WTC11 (cell line): ENCODE data around the gene INPPL1. TPM values are rescaled to one million over a fixed set of nuclear protein-coding genes. Genes with fewer than 3 reads are reported as not detected.

ENCODE experiments used
- ATAC-seq: fragments of 200-7000 bp; cut with Tn5 transposase; 2 replicates; pipeline ENCODE4 v1.10.0; 2021; ENCODE audit warnings: mild to moderate bottlenecking, moderate library complexity
- CTCF ChIA-PET: fragments of 300-600 bp; sonication (Branson Sonifier 250); formaldehyde crosslinking; loops from one replicate; lab custom pipeline; 2021; ENCODE audit warnings: antibody characterized with exemption; lab: Charles Lee
- POLR2A ChIA-PET: fragments of 350-600 bp; sonication (Branson Sonifier 250); formaldehyde crosslinking; loops from one replicate; lab custom pipeline; 2021; ENCODE audit warnings: antibody characterized with exemption; lab: Charles Lee
- DNase-seq: peaks from one replicate; pipeline ENCODE4 v3.0.0; 2021; ENCODE audit warnings: low spot score
- H3K27ac Mint-ChIP-seq: 2 replicates; pipeline ENCODE4 v1.8.0; 2021; ENCODE audit warnings: mixed read lengths
- H3K27me3 Mint-ChIP-seq: 2 replicates; pipeline ENCODE4 v1.8.0; 2021; ENCODE audit warnings: low read depth, mild to moderate bottlenecking, moderate library complexity, mixed read lengths
- H3K36me3 Mint-ChIP-seq: 2 replicates; pipeline ENCODE4 v1.8.0; 2021; ENCODE audit warnings: mixed read lengths
- H3K4me1 Mint-ChIP-seq: 2 replicates; pipeline ENCODE4 v1.8.0; 2022; ENCODE audit warnings: mixed read lengths
- H3K4me3 Mint-ChIP-seq: 2 replicates; pipeline ENCODE4 v1.8.0; 2021; ENCODE audit warnings: mild to moderate bottlenecking, moderate library complexity, mixed read lengths
- H3K9me3 Mint-ChIP-seq: 2 replicates; pipeline ENCODE4 v1.8.0; 2021; ENCODE audit warnings: mixed read lengths
- CBFB ChIP-seq: sonication (generic); formaldehyde crosslinking; IDR thresholded peaks from 2 replicates; pipeline ENCODE4 v1.8.1; 2022; ENCODE audit warnings: mild to moderate bottlenecking, low read depth, missing genetic modification reagents
- CREB1 ChIP-seq: sonication (generic); formaldehyde crosslinking; IDR thresholded peaks from 2 replicates; pipeline ENCODE4 v1.8.0; 2023; ENCODE audit warnings: mild to moderate bottlenecking, missing genetic modification reagents
- ETV6 ChIP-seq: sonication (generic); formaldehyde crosslinking; IDR thresholded peaks from 2 replicates; pipeline ENCODE4 v1.8.1; 2022; ENCODE audit warnings: mild to moderate bottlenecking, missing genetic modification reagents
- FOXJ3 ChIP-seq: sonication (generic); formaldehyde crosslinking; IDR thresholded peaks from 2 replicates; pipeline ENCODE4 v1.9.0; 2021; ENCODE audit warnings: missing genetic modification reagents, mild to moderate bottlenecking, borderline replicate concordance
- GRHL2 ChIP-seq: fragments of 250-450 bp; sonication (Bioruptor Pico); IDR thresholded peaks from 2 replicates; pipeline ENCODE4 v1.8.0; 2022; ENCODE audit warnings: mild to moderate bottlenecking, moderate library complexity; ENCODE audit not compliant: insufficient replicate concordance, severe bottlenecking
- NR1H2 ChIP-seq: sonication (generic); formaldehyde crosslinking; IDR thresholded peaks from 2 replicates; pipeline ENCODE4 v1.9.0; 2021; ENCODE audit warnings: mild to moderate bottlenecking, moderate library complexity, missing genetic modification reagents
- OVOL2 ChIP-seq: fragments of 250-450 bp; sonication (Bioruptor Pico); IDR thresholded peaks from 2 replicates; pipeline ENCODE4 v1.9.0; 2021; ENCODE audit warnings: mild to moderate bottlenecking, borderline replicate concordance
- SMAD3 ChIP-seq: sonication (generic); formaldehyde crosslinking; IDR thresholded peaks from 2 replicates; pipeline ENCODE4 v1.8.0; 2022; ENCODE audit warnings: missing genetic modification reagents, mild to moderate bottlenecking, borderline replicate concordance
- SMAD4 ChIP-seq: sonication (generic); formaldehyde crosslinking; IDR thresholded peaks from 2 replicates; pipeline ENCODE4 v1.8.0; 2022; ENCODE audit warnings: mild to moderate bottlenecking, missing genetic modification reagents
- TP53 ChIP-seq: sonication (generic); formaldehyde crosslinking; IDR thresholded peaks from 2 replicates; pipeline ENCODE4 v1.8.1; 2023; ENCODE audit warnings: mild to moderate bottlenecking, missing genetic modification reagents
- total RNA-seq: library from RNA; stranded (reverse); gene quantifications from 3 replicates; pipeline ENCODE4 v1.2.3, GENCODE V29; 2021
- TF ChIP-seq, protein P1 (sequence below): sonication (generic); formaldehyde crosslinking; IDR thresholded peaks from 2 replicates; pipeline ENCODE4 v1.8.1; 2022; ENCODE audit warnings: mild to moderate bottlenecking, moderate library complexity, missing genetic modification reagents
- TF ChIP-seq, protein P2 (sequence below): sonication (generic); formaldehyde crosslinking; IDR thresholded peaks from 2 replicates; pipeline ENCODE4 v1.8.1; 2022; ENCODE audit warnings: low read depth, missing genetic modification reagents, borderline replicate concordance
- TF ChIP-seq, protein P3 (sequence below): sonication (generic); formaldehyde crosslinking; IDR thresholded peaks from 2 replicates; pipeline ENCODE4 v1.8.0; 2023; ENCODE audit warnings: missing genetic modification reagents, mild to moderate bottlenecking, borderline replicate concordance
- TF ChIP-seq, protein P4 (sequence below): sonication (generic); formaldehyde crosslinking; IDR thresholded peaks from 2 replicates; pipeline ENCODE4 v1.8.1; 2023; ENCODE audit warnings: mild to moderate bottlenecking, missing genetic modification reagents
- TF ChIP-seq, protein P5 (sequence below): sonication (generic); formaldehyde crosslinking; IDR thresholded peaks from 2 replicates; pipeline ENCODE4 v1.8.0; 2023; ENCODE audit warnings: mild to moderate bottlenecking, missing genetic modification reagents
- TF ChIP-seq, protein P6 (sequence below): fragments of 250-450 bp; sonication (Bioruptor Pico); IDR thresholded peaks from 2 replicates; pipeline ENCODE4 v2.1.2; 2022; ENCODE audit warnings: mild to moderate bottlenecking, moderate library complexity
- TF ChIP-seq, protein P7 (sequence below): sonication (generic); formaldehyde crosslinking; IDR thresholded peaks from 2 replicates; pipeline ENCODE4 v1.8.1; 2022; ENCODE audit warnings: mild to moderate bottlenecking, missing genetic modification reagents, moderate library complexity, borderline replicate concordance

The INPPL1 gene
- total RNA-seq, 1 experiment from 2014 or later: 136 TPM

DNA sequence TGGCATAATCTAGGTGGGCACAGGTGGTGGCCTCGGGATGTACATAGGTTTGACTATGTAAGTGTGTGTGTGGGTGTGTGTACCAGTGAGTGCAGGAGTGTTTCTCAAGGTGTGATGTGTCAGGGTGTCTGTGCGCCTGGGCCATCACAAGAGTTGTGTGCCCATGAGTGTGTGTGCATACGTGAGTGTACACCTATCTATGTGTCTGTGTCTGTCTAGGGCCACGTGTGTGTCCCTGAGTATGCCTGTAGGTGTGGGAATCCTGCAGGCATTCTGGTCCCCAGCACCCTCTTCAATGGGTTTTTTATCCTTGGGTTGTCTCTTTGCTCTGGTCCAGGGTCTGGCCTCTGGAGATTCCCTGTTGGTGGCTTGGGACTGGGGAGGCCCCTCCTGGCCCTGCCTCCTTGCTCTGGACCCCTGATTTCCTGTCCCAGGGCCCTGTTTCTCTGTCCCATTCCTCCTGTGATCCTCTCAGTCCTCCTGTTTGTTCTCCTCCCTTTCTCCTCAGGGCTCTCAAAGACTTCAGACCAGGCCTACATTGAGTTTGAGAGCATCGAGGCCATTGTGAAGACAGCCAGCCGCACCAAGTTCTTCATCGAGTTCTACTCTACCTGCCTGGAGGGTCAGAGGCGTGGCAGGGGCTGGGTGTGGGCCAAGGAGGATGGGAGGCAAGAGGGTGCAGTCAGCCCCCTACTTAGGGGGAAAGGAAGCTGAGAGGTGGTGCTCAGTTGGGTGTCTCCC, 9.4 kb downstream of the INPPL1 start:
- POLR2A ChIA-PET: no interaction called here
- H3K4me3 Mint-ChIP-seq: no peak overlapping the region

DNA sequence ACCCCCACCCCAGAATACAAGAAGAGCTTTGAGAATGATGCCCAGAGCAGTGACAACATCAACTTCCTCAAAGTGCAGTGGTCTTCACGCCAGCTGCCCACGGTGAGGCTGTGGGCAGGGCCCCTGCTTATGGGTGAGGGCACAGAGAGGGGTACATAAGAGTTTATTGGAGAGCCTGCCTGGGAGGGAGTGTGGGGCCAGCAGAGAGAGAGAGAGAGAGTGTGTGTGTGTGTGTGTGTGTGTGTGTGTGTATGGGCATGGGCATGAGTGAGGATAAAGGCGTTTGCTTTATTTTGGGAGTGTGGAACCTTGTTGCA, 9.9 kb downstream of the INPPL1 start:
- Mint-ChIP-seq H3K36me3 (peaks cover 47% of the 10 kb centered on the region), H3K4me1 (peaks cover 17% of the 10 kb centered on the region), H3K9me3 (no peaks in the 10 kb centered on the region), H3K4me3 (no peak overlapping the region), H3K27me3 (peaks cover 13% of the 10 kb centered on the region), H3K27ac (no peak overlapping the region)
- DNase-seq (no peak), ATAC-seq (no peak)
- CTCF ChIA-PET: interaction anchor here (0.6 to 0.9 kb wide), 2 partner anchors 121 to 197 kb away, joined by 4 to 6 read pairs; no protein-coding TSS in a partner anchor
- POLR2A ChIA-PET: no interaction called here
- TF ChIP-seq SMAD4 (CRISPR knock-in tag): no peak
- TF ChIP-seq, protein P1, sequence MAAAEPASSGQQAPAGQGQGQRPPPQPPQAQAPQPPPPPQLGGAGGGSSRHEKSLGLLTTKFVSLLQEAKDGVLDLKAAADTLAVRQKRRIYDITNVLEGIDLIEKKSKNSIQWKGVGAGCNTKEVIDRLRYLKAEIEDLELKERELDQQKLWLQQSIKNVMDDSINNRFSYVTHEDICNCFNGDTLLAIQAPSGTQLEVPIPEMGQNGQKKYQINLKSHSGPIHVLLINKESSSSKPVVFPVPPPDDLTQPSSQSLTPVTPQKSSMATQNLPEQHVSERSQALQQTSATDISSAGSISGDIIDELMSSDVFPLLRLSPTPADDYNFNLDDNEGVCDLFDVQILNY: no peak
- TF ChIP-seq, protein P2, sequence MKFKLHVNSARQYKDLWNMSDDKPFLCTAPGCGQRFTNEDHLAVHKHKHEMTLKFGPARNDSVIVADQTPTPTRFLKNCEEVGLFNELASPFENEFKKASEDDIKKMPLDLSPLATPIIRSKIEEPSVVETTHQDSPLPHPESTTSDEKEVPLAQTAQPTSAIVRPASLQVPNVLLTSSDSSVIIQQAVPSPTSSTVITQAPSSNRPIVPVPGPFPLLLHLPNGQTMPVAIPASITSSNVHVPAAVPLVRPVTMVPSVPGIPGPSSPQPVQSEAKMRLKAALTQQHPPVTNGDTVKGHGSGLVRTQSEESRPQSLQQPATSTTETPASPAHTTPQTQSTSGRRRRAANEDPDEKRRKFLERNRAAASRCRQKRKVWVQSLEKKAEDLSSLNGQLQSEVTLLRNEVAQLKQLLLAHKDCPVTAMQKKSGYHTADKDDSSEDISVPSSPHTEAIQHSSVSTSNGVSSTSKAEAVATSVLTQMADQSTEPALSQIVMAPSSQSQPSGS (CRISPR knock-in tag): no peak
- TF ChIP-seq, protein P3, sequence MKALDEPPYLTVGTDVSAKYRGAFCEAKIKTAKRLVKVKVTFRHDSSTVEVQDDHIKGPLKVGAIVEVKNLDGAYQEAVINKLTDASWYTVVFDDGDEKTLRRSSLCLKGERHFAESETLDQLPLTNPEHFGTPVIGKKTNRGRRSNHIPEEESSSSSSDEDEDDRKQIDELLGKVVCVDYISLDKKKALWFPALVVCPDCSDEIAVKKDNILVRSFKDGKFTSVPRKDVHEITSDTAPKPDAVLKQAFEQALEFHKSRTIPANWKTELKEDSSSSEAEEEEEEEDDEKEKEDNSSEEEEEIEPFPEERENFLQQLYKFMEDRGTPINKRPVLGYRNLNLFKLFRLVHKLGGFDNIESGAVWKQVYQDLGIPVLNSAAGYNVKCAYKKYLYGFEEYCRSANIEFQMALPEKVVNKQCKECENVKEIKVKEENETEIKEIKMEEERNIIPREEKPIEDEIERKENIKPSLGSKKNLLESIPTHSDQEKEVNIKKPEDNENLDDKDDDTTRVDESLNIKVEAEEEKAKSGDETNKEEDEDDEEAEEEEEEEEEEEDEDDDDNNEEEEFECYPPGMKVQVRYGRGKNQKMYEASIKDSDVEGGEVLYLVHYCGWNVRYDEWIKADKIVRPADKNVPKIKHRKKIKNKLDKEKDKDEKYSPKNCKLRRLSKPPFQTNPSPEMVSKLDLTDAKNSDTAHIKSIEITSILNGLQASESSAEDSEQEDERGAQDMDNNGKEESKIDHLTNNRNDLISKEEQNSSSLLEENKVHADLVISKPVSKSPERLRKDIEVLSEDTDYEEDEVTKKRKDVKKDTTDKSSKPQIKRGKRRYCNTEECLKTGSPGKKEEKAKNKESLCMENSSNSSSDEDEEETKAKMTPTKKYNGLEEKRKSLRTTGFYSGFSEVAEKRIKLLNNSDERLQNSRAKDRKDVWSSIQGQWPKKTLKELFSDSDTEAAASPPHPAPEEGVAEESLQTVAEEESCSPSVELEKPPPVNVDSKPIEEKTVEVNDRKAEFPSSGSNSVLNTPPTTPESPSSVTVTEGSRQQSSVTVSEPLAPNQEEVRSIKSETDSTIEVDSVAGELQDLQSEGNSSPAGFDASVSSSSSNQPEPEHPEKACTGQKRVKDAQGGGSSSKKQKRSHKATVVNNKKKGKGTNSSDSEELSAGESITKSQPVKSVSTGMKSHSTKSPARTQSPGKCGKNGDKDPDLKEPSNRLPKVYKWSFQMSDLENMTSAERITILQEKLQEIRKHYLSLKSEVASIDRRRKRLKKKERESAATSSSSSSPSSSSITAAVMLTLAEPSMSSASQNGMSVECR (CRISPR knock-in tag): no peak
- TF ChIP-seq, protein P4, sequence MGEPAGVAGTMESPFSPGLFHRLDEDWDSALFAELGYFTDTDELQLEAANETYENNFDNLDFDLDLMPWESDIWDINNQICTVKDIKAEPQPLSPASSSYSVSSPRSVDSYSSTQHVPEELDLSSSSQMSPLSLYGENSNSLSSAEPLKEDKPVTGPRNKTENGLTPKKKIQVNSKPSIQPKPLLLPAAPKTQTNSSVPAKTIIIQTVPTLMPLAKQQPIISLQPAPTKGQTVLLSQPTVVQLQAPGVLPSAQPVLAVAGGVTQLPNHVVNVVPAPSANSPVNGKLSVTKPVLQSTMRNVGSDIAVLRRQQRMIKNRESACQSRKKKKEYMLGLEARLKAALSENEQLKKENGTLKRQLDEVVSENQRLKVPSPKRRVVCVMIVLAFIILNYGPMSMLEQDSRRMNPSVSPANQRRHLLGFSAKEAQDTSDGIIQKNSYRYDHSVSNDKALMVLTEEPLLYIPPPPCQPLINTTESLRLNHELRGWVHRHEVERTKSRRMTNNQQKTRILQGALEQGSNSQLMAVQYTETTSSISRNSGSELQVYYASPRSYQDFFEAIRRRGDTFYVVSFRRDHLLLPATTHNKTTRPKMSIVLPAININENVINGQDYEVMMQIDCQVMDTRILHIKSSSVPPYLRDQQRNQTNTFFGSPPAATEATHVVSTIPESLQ (CRISPR knock-in tag): no peak

More for the DNA sequence above, 9.4 kb downstream of the INPPL1 start:
- TF ChIP-seq, protein P5, sequence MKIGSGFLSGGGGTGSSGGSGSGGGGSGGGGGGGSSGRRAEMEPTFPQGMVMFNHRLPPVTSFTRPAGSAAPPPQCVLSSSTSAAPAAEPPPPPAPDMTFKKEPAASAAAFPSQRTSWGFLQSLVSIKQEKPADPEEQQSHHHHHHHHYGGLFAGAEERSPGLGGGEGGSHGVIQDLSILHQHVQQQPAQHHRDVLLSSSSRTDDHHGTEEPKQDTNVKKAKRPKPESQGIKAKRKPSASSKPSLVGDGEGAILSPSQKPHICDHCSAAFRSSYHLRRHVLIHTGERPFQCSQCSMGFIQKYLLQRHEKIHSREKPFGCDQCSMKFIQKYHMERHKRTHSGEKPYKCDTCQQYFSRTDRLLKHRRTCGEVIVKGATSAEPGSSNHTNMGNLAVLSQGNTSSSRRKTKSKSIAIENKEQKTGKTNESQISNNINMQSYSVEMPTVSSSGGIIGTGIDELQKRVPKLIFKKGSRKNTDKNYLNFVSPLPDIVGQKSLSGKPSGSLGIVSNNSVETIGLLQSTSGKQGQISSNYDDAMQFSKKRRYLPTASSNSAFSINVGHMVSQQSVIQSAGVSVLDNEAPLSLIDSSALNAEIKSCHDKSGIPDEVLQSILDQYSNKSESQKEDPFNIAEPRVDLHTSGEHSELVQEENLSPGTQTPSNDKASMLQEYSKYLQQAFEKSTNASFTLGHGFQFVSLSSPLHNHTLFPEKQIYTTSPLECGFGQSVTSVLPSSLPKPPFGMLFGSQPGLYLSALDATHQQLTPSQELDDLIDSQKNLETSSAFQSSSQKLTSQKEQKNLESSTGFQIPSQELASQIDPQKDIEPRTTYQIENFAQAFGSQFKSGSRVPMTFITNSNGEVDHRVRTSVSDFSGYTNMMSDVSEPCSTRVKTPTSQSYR (CRISPR knock-in tag): no peak
- TF ChIP-seq SMAD3 (CRISPR knock-in tag): no peak
- no peak for TF ChIP-seq OVOL2 (CRISPR knock-in tag)
- TF ChIP-seq, protein P6, sequence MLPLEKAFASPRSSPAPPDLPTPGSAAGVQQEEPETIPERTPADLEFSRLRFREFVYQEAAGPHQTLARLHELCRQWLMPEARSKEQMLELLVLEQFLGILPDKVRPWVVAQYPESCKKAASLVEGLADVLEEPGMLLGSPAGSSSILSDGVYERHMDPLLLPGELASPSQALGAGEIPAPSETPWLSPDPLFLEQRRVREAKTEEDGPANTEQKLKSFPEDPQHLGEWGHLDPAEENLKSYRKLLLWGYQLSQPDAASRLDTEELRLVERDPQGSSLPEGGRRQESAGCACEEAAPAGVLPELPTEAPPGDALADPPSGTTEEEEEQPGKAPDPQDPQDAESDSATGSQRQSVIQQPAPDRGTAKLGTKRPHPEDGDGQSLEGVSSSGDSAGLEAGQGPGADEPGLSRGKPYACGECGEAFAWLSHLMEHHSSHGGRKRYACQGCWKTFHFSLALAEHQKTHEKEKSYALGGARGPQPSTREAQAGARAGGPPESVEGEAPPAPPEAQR: no peak
- no peak for TF ChIP-seq NR1H2 (CRISPR knock-in tag)
- no peak for TF ChIP-seq FOXJ3 (CRISPR knock-in tag)
- no peak for TF ChIP-seq GRHL2 (CRISPR knock-in tag)
- no peak for TF ChIP-seq CBFB (CRISPR knock-in tag)
- no peak for TF ChIP-seq CREB1 (CRISPR knock-in tag)
- TF ChIP-seq TP53: no peak
- TF ChIP-seq ETV6 (CRISPR knock-in tag): no peak
- TF ChIP-seq, protein P7, sequence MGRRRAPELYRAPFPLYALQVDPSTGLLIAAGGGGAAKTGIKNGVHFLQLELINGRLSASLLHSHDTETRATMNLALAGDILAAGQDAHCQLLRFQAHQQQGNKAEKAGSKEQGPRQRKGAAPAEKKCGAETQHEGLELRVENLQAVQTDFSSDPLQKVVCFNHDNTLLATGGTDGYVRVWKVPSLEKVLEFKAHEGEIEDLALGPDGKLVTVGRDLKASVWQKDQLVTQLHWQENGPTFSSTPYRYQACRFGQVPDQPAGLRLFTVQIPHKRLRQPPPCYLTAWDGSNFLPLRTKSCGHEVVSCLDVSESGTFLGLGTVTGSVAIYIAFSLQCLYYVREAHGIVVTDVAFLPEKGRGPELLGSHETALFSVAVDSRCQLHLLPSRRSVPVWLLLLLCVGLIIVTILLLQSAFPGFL (CRISPR knock-in tag): no peak
- ATAC-seq (no peak), DNase-seq (no peak)
- CTCF ChIA-PET: interaction anchor here (0.6 to 0.9 kb wide), 2 partner anchors 121 to 197 kb away, joined by 4 to 6 read pairs; no protein-coding TSS in a partner anchor
- Mint-ChIP-seq H3K27ac (no peak overlapping the region), H3K9me3 (no peaks in the 10 kb centered on the region), H3K27me3 (peaks cover 8% of the 10 kb centered on the region), H3K36me3 (peaks cover 53% of the 10 kb centered on the region), H3K4me1 (peaks cover 12% of the 10 kb centered on the region)
